Uterus (tissue), 4 donors: ENCODE results near the gene PPEF1. TPM values are rescaled to one million over a fixed set of nuclear protein-coding genes. Genes with fewer than 3 reads are reported as not detected.

Experiments
- DNase-seq, 2 donors: peaks; one replicate each; pipeline ENCODE4 v3.0.0-alpha.2; 2019 to 2020
- H3K27ac ChIP-seq, 2 donors: fragments of 200-600 bp; sonication (generic); 1 replicate in 1 of 2; 2 replicates in 1 of 2; pipeline ENCODE4 v1.5.1; 2016 to 2018
- H3K27me3 ChIP-seq, 2 donors: fragments of 200-600 bp; sonication (generic); one replicate each; pipeline ENCODE4 v1.5.1; 2018 to 2019; ENCODE audit warnings: control low read depth in 1 of 2
- H3K36me3 ChIP-seq, 2 donors: fragments of 200-600 bp; sonication (generic); one replicate each; pipeline ENCODE4 v1.5.1; 2019; ENCODE audit warnings: control low read depth in 1 of 2
- H3K4me1 ChIP-seq, 2 donors: fragments of 200-600 bp; sonication (generic); one replicate each; pipeline ENCODE4 v1.5.1; 2018 to 2019; ENCODE audit warnings: control low read depth in 1 of 2
- H3K4me3 ChIP-seq, 2 donors: fragments of 200-600 bp; sonication (generic); 1 replicate in 1 of 2; 2 replicates in 1 of 2; pipeline ENCODE4 v1.5.1; 2018 to 2019; ENCODE audit warnings: mild to moderate bottlenecking in 1 of 2
- H3K9me3 ChIP-seq, 2 donors: fragments of 200-600 bp; sonication (generic); one replicate each; pipeline ENCODE4 v1.5.1; 2019; ENCODE audit warnings: control low read depth in 1 of 2
- POLR2A ChIP-seq, 2 donors: fragments of 450-650 bp; IDR thresholded peaks; one replicate each; pipeline ENCODE4 v1.6.1; 2016; ENCODE audit warnings: antibody characterized with exemption in 2 of 2, mild to moderate bottlenecking in 1 of 2, moderate library complexity in 1 of 2
- intact Hi-C: fragments of 100-400 bp; cut with DNase I; formaldehyde crosslinking; loops from one replicate; pipeline ENCODE4 v1.15.1; 2023; ENCODE audit warnings: low total_unique reads
- total RNA-seq, 4 donors: library from RNA; depleted of rRNA in 3 of 4; stranded (reverse); fragments of >200 nt in 3 of 4; gene quantifications; one replicate each; pipeline versions ENCODE4 v1.1.0 to v1.2.4, GENCODE V29; 2014 to 2023
- TF ChIP-seq, protein P1 (sequence below), 4 experiments: fragments of 200-600 bp in 2 of 4; fragments of 450-650 bp in 2 of 4; sonication (generic) in 2 of 4; IDR thresholded peaks; one replicate each; pipeline ENCODE4 v1.5.1; 2016 to 2019; ENCODE audit warnings: antibody characterized with exemption in 4 of 4, mild to moderate bottlenecking in 2 of 4, moderate library complexity in 1 of 4
- donor health status: DM: yes; HTN: yes; CAD: no.

Gene PPEF1
- under 1 TPM in 2 of 4 donors, not detected in 2; under 0.01 to 0.76 TPM for total RNA-seq

- intact Hi-C loops = no loop called here
- no peaks in the 10 kb centered on the region for H3K4me1 ChIP-seq
- no peaks in the 10 kb centered on the region for H3K27me3 ChIP-seq
- H3K4me3 ChIP-seq = no peak within 1 kb of the TSS
- no peak for DNase-seq
- H3K36me3 ChIP-seq = no peaks in the 10 kb centered on the region
- TF ChIP-seq, protein P1, sequence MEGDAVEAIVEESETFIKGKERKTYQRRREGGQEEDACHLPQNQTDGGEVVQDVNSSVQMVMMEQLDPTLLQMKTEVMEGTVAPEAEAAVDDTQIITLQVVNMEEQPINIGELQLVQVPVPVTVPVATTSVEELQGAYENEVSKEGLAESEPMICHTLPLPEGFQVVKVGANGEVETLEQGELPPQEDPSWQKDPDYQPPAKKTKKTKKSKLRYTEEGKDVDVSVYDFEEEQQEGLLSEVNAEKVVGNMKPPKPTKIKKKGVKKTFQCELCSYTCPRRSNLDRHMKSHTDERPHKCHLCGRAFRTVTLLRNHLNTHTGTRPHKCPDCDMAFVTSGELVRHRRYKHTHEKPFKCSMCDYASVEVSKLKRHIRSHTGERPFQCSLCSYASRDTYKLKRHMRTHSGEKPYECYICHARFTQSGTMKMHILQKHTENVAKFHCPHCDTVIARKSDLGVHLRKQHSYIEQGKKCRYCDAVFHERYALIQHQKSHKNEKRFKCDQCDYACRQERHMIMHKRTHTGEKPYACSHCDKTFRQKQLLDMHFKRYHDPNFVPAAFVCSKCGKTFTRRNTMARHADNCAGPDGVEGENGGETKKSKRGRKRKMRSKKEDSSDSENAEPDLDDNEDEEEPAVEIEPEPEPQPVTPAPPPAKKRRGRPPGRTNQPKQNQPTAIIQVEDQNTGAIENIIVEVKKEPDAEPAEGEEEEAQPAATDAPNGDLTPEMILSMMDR (IDR thresholded peaks at IDR 0.05) = no peak
- TF ChIP-seq POLR2A (IDR thresholded peaks at IDR 0.05) = no peak
- no peaks in the 10 kb centered on the region for H3K9me3 ChIP-seq
- H3K27ac ChIP-seq = no peak within 1 kb of the TSS
These were observed at the start of gene PPEF1 for GRCh38 chrX:18707426-18708049. Gene PPEF1, plus strand, starts transcription at chrX:18707645. Its CDS starts 136 bp downstream, at chrX:18707781.

- no peaks in the 10 kb centered on the region for H3K9me3 ChIP-seq
- DNase-seq = no peak
- no peak overlapping the region for H3K27ac ChIP-seq
- intact Hi-C loops = no loop called here
- H3K36me3 ChIP-seq = no peaks in the 10 kb centered on the region
- no peaks in the 10 kb centered on the region for H3K4me1 ChIP-seq
- no peak overlapping the region for H3K4me3 ChIP-seq
- H3K27me3 ChIP-seq = no peaks in the 10 kb centered on the region
- no peak for TF ChIP-seq POLR2A (IDR thresholded peaks at IDR 0.05)
- TF ChIP-seq, protein P1 (IDR thresholded peaks at IDR 0.05) = no peak
These were observed 46.2 kb upstream of the PPEF1 start for GRCh38 chrX:18661273-18661672.

- no peaks in the 10 kb centered on the region for H3K4me1 ChIP-seq
- no peaks in the 10 kb centered on the region for H3K27me3 ChIP-seq
- no peak overlapping the region for H3K27ac ChIP-seq
- TF ChIP-seq POLR2A (IDR thresholded peaks at IDR 0.05) = no peak
- TF ChIP-seq, protein P1 (IDR thresholded peaks at IDR 0.05) = no peak
- H3K36me3 ChIP-seq = no peaks in the 10 kb centered on the region
- intact Hi-C loops = no loop called here
- no peak overlapping the region for H3K4me3 ChIP-seq
- DNase-seq = no peak
- no peaks in the 10 kb centered on the region for H3K9me3 ChIP-seq
These were observed 42.5 kb upstream of the PPEF1 start for GRCh38 chrX:18664947-18665346.

- no peak overlapping the region for H3K27ac ChIP-seq
- no peaks in the 10 kb centered on the region for H3K4me1 ChIP-seq
- intact Hi-C loops = no loop called here
- no peak overlapping the region for H3K4me3 ChIP-seq
- no peaks in the 10 kb centered on the region for H3K36me3 ChIP-seq
- no peak for DNase-seq
- no peaks in the 10 kb centered on the region for H3K27me3 ChIP-seq
- H3K9me3 ChIP-seq = no peaks in the 10 kb centered on the region
- TF ChIP-seq POLR2A (IDR thresholded peaks at IDR 0.05) = no peak
- TF ChIP-seq, protein P1 (IDR thresholded peaks at IDR 0.05) = no peak
These were observed 40.8 kb upstream of the PPEF1 start for GRCh38 chrX:18666614-18667013.

DNA sequence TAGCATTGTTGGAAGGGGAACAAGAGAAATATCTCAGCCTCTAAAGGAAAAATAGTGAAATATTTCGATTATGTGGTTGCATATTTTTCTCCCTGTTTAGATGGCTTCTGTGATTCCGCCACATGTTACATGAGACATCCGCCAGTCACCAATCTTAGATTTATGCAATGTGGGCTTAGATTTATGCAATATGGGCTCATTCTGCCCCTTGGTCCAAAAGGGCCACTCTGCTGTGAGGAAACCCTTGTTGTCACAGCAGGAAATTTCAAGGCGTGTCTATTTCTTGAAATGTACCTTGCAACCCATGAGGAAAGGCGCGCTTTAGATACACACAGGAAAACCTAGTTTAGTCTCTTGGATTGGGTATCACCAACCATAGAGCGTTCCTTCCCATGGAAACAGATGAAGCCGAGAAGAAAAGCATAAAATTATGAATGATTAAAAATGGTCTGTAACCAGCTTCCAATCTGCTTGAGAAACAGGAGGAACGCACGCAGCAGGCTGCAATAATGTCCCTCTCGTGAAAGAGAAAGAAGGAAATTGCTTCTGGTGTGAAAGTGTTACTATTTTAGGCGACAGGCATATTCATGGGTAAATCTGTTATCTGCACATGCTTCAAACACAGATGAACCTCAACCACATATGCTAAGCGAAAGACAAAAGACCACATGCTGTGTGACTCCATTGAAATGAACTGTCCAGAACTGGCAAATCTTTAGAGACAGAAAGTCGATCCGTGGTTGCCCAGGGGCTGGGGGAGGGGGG, 39.2 kb upstream of the PPEF1 start:
- Histone ChIP-seq H3K36me3 (no peaks in the 10 kb centered on the region), H3K27me3 (no peaks in the 10 kb centered on the region), H3K4me3 (no peak overlapping the region), H3K9me3 (no peaks in the 10 kb centered on the region), H3K4me1 (no peaks in the 10 kb centered on the region), H3K27ac (no peak overlapping the region)
- TF ChIP-seq, protein P1 (IDR thresholded peaks at IDR 0.05) = no peak
- no peak for TF ChIP-seq POLR2A (IDR thresholded peaks at IDR 0.05)
- intact Hi-C loops = no loop called here
- DNase-seq = no peak
